GM20000 (cell line): ENCODE results near the gene PLS1.
"Not testable (repeated sequence)": the region's sequence is repeated elsewhere in the genome, so short reads cannot be mapped to it uniquely, and the experiment has no call there.

Source experiments
- DNase-seq: peaks from one replicate; pipeline ENCODE4 v3.0.0; 2012; ENCODE audit warnings: low spot score
- CTCF ChIP-seq: IDR thresholded peaks from 2 replicates; pipeline ENCODE4 v1.5.1; 2012; ENCODE audit warnings: mild to moderate bottlenecking, control low read depth; ENCODE audit errors: extremely low read depth, missing control alignments

Gene PLS1

GRCh38 chr3:142574665-142575064 lies 21.5 kb upstream of the PLS1 start:
- DNase-seq = no peak
- TF ChIP-seq CTCF = no peak

- no peak for TF ChIP-seq CTCF
- DNase-seq = no peak
Observed at GRCh38 chr3:142576792-142577191, 19.4 kb upstream of the PLS1 start.

GRCh38 chr3:142577696-142578328 lies 18.4 kb upstream of the PLS1 start:
- DNase-seq = no peak
- TF ChIP-seq CTCF = no peak

GRCh38 chr3:142578329-142579223 lies 17.6 kb upstream of the PLS1 start, which contains the start of gene ATR:
Gene ATR, minus strand, starts transcription at chr3:142578733. Its CDS starts 29 bp downstream, at chr3:142578704.
- DNase-seq = peak; percentile 92
- no peak for TF ChIP-seq CTCF

- DNase-seq = no peak
- no peak for TF ChIP-seq CTCF
Observed at GRCh38 chr3:142580061-142580423, 16.2 kb upstream of the PLS1 start.

GRCh38 chr3:142581070-142581469 lies 15.1 kb upstream of the PLS1 start:
- DNase-seq = not testable (repeated sequence)

- TF ChIP-seq CTCF = peak; percentile 16
- peak; percentile 35 for DNase-seq
Observed at GRCh38 chr3:142586803-142587406, 9.3 kb upstream of the PLS1 start.
